Dermis microvascular lymphatic vessel endothelial cell (primary cell): ENCODE measurements around the gene DAB2IP. TPM values are rescaled to one million over a fixed set of nuclear protein-coding genes. Genes with fewer than 3 reads are reported as not detected.

ENCODE experiments used
- DNase-seq, 2 donors: peaks; one replicate each; pipeline versions ENCODE4 v3.0.0 to v3.0.0-alpha.2; 2010; ENCODE audit warnings: low read depth in 2 of 2
- total RNA-seq: library from RNA; depleted of rRNA; stranded (reverse); fragments of >200 nt; gene quantifications from 2 replicates; pipeline ENCODE4 v1.2.1, GENCODE V29; 2014

Gene DAB2IP
- total RNA-seq, 1 donor from 2014 or later = 15.3 TPM

DNA sequence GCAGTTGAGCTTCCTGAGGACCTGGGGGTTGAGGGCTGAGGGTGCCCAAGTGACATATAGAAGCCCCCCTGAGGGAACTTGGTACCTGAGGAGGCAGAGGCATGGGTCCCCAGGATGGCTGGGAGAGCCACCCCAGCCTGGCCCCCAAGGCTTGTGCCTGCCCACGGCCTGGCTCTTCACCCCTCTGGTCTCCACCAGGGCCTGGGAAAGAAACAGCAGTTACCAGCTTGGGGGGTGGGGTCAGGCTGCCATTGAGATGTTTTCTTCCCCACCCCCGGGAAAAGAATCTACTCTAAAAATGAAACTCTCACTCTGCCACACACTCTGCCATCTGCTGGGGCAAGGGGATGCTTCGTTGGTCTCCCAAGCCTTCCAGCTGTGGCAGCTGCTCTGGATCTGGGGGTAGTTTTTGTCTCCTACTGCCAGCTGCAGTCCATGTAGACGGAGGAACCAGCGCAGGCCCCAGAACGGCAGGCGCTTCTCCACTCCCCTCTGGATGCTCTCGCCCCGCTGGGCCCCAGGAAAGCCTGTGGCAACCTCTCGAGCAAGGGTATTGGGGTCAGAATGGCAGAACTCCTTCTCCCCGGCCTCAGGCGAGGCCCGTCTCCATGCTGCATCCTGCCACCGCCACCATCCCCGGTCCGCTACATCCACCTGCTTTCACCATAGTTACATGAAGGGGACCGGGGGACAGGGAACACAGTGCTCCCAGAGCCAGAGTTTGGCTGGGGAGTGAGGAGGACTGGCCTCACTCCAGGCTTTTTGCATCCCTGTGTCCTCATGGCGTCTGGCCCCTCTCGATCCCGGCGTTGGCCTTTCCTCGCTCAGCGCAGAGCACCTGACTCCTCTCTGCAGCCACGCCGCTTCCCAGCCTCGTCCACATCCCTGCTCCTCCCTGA lies 123.5 kb downstream of the DAB2IP start:
- DNase-seq = no peak

DNA sequence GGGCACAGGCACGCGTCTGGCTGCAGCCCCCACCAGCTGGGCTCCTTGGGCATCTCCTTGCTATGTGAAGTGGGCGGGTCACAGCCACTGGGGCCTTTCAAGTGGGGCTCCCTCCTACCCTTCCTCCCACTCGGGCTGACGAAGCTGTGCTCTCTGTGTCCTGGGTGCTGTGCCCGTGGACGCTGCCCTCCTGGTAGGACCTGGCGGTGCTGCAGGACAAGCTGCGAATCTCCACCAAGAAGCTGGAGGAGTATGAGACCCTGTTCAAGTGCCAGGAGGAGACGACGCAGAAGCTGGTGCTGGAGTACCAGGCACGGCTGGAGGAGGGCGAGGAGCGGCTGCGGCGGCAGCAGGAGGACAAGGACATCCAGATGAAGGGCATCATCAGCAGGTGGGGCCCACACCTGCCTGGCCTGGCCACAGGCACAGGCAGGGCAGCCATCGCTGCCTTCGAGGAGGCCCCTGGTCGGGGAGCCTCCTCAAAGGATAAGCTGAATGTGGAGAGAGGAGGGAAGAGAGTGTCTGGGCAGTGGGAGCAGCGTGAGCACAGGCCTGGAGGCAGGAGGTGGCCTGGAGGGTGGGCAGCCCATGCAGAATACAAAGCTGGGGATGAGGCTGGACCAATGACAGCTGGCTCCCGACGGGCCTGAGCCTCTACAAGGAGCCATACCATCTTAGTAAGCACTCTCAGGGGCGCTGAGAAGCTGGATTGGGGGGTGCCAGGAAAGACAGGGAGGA lies 124.7 kb downstream of the DAB2IP start:
- no peak for DNase-seq

DNA sequence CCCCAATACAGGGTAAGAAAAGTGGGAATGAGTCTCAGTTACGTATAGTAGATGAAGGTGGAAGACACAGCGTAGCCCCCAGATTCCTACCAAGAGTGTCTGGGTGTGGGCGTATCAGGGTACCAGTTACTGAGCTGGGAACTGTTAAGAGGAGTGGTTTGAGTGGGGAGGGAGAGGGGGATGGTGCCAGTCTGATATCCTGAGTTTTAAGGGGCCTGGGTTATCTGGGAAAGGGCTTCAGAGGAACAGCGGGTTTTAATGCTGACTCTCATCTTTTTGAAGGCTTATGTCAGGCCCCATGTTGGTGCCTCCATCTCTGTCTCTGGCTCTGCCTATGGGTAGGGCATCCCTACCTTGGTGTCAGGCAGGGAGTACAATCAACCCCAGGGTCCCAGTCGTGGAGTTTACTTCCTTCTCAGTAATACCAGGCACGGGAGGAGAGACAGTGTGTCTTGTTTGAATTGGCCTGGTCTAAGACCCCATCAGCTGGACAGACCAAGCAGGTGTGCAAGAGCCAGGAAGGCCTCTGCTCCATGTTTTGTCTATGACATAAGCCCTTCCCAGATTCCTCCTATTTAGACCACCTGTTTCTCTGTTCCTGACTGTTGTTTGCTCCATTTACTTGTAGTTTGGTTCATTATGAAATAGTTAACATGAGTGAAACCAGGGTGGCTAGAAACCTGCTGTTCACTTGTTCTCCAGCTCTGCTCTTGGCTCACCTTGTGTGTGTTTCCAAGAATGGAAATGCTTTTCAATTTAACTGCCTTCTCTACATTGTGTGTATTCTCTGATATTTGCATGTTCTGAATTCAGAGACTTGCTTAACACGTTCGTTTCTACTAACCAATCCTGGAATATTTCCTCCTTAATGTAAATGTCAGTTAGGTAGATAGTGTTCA lies 125.6 kb downstream of the DAB2IP start:
- DNase-seq = no peak

DNA sequence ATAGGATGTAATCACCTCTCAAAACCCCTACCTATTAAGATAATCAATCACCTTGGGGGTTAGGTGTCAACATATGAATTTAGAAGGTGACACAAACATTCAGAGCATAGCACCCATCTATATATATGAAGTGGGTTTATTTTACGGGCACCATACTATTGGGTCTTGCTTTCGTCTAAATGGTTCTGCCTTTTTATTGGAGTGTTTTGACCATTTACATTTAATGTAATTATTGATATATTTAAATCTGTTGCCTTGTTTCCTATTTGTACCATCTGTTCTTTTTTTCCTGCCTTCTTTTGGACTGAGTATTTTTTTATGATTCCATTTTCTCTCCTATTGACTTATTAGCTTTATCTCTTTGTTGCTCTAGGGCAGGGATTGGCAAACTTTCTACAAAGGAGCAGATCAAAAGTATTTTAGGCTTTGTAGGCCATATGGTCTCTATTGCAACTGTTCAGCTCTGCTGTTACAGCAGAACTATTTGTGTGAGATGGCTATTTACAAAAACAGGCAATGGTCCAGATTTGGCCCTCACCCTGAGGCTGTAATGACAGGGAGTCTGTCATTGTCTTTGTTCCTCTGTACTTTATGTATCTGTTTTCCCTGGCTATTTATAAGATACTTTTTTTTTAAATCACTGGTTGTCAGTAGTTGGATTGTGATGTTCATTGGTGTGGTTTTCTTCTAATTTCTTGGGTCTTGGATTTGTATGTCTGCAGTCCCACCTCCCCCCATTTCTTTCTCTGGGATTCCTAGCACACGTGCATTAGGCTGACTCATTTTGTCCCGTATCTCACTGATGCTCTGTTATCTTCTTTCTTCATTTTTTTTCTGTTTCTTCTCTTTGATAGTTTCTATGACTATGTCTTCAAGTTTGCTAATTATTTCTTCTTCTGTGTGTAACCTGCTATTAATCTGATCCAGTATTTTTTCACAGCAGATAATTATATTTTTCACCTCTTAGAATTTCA lies 127.1 kb downstream of the DAB2IP start:
- peak; percentile 50 to 65 for DNase-seq

DNA sequence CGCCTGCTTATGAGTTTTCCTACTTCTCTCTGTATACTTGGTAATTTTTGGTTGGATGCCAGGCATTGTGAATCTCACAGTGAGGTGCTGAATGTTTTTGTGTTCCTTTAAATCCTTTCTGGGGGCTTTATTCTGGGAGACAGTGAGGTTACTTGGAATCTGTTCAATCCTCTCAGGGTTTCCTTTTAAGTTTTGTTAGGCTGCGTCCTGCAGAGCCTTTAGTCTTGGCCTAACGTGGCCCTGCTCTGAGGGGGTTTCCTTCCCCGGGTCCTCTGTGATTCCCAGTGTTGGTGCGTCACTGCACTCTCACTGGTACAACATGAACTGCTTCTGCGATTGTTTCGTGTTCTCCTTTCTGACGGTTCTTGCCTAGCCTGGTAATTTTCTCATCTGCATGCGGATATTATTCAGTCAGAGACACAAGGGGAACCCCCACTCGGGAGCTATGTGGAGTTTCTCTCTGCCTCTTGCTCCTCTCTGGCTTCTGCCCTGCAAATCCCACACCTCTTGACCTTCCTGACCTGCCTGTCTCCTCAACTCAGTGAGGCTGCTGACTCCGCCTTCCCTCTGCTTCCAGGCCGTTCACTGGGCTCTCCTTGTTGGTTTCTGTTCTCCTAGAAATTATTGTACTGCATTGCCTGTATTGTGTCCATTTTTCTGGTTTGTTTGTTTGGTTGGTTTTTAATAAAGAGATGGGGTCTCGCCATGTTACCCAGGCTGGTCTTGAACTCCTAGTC lies 128.1 kb downstream of the DAB2IP start:
- DNase-seq = peak in 1 of 2 donors; percentile 90

DNA sequence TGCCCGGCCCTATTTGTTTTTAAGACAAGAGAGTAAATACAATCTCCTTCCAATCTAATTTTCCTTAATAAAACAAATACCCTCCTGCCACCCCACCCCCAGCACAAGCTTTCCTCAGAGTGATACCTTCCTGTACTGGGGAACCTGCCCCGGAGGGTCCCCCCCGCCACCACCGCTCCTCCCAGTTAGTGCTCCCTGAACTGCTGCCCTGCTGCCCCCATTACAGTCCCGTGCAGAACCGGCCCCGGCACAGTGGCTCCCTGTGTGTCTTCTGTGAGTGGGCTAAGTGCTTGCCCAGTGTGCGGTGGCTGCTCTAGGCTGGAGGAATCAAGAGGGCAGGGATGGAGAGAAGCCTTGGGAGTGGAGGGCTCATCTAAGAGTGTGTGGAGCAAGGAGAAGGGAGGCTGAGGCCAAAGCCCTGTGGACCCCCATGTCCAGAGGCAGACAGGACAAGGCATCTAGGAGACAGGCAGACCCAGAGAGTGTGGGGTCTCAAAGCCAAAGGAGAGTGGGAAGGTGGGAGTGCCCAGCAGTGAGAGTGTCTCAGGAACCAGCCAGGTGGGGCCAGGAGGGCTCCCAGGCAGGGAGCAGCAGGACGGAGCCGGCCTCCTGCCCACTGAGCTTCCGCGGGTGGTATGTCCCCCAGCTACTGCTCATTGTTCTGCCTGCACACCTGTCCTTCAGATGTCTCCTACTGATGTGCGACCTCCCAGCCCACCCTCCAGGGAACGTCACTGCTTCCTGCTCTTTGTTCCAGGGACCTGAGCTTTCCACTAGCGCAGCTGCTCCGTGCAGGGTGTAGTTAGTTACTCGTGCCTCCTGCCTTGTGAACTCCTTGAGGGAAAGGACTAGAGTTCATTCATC lies 129.0 kb downstream of the DAB2IP start:
- DNase-seq = no peak

DNA sequence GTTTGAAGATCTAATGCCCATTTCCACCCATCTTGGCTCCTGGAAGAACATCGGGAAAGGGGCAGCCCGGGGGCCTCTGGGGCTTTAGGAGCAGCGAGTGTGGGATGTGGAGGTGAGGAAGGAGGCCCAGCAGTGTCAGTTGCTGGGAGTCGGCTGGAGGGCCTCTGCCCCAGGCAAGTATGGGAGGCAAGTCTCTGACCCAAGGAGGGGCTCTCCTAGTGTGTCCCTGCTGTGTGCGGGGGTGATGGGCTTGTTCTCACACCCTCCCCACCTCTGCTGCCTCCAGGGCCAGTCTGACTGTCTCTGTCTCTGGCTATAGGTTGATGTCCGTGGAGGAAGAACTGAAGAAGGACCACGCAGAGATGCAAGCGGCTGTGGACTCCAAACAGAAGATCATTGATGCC lies 129.7 kb downstream of the DAB2IP start:
- no peak for DNase-seq

DNA sequence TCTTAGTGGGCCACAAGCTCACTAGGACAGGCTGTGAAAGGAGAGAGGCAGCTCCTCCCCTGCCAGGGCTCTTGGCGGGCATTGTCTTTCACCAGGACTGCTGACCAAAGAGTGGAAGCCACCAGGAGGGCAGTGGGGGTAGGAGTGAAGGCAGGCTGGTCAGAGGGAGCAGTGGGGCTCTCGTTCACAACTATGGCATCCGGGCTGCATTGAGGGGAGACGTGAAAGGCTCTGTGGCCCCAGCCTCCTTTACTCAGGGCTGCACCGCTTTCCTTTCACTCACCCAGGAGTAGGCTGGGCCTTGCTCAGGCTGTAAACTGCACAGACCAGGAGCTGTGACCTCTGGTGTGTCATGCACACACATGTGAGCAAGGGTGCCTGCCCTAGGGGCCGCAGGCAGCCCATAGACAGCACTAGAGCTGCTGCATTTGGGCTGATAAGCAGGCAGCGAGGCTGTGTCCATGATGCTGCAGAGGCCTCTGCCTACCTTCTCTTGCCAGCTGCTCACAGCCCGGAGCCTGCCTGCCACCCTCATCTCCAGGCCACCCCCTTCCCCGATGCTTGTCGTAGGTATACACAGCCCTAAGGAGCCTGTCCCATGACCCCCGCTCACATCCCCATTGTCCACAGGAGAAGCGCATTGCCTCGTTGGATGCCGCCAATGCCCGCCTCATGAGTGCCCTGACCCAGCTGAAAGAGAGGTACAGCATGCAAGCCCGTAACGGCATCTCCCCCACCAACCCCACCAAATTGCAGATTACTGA lies 130.4 kb downstream of the DAB2IP start:
- DNase-seq = no peak

DNA sequence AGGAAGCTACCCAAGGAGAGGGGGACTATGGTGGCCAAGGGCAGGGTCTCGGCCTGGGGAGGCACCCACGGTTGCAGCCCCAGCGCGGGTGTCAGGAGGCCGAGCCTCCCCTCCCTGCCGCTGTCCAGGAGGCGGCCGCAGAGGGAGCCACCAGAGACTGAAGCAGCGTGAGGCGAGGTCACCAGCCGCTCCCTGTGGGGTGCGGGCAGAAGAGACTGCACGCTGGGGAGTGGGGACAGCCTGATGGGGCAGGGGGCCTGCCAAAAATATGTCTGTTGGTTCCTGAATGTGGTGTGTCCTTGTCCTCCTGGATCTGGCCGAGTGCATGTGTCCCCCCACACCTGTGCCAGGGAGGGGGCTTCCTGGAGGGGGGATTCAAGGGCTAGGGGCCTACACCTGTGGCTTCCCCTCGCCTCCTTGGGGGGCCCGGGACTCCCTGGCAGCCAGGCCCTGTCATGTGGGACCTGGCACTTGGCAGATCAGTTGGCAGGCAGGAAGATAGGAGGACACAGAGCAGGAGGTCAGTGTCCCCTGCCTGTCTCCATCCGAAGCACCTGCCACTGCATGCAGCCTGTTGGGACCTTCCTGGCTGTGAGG lies 131.2 kb downstream of the DAB2IP start:
- no peak for DNase-seq

DNA sequence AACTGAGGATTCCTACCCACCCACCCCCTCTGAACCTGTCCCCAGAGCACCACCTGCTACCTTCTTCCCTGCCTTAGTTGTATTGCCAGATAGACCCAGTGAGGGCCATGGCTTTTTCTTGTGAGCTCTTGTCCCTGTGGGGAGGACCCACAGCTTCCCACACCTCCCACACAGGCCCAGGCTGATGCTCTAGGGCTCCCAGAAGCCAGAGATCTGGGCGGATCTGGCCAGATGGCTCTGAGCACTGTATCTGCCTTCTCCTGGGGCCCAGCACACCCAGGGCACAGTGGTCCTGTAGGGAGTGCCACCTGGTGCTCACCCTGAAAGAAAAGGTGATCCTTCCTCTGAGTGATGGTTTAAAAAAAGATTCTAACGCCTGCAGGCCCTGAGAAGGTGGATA lies 131.7 kb downstream of the DAB2IP start:
- DNase-seq = no peak

DNA sequence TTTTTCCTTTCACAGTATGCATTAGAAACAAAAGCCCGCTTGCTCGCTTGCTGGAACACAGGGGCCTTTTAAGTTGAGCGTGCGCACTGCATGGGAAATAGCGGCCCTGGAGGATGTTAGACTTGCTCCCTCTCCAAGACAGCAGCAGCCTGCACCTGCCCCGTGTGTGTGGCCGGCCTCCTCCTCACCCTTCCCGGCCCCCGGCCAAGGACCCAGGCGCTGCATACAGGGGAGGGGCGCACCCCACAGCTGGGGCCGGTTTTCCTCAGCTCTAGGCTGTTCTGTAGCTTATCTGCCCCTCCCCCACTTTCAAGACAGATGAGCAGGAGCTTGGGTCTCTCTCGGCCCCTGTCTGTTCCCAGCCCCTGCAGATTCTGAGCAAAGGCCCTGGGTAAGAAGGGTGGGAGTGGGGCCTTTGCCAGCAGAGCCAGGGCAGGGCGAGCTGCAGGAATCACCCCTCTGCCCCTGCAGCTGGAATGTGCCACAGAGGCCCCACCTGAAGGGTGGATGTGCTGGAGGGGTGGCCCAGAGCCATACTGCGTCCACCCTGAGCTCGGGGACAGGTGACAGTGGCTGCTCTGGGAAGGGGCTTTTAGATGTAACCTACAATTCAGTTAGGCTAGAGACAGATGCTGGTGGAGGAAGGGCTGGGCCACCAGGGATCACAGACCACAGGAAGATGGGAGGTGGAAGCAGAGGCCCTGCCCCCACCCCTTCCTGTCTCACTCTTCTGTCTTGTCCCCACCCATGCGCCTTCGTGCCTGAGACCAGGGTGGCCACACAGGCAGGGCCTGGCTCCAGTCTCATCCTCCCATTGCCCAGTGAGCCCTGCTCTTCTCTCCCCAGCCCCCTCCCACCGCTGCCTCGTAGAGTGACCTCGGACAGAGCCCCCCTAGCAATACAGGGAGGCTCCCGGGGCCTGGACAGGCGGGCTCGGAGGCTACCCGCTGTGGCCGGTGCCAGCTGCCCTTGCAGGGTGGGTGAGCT lies 132.4 kb downstream of the DAB2IP start:
- DNase-seq = no peak

DNA sequence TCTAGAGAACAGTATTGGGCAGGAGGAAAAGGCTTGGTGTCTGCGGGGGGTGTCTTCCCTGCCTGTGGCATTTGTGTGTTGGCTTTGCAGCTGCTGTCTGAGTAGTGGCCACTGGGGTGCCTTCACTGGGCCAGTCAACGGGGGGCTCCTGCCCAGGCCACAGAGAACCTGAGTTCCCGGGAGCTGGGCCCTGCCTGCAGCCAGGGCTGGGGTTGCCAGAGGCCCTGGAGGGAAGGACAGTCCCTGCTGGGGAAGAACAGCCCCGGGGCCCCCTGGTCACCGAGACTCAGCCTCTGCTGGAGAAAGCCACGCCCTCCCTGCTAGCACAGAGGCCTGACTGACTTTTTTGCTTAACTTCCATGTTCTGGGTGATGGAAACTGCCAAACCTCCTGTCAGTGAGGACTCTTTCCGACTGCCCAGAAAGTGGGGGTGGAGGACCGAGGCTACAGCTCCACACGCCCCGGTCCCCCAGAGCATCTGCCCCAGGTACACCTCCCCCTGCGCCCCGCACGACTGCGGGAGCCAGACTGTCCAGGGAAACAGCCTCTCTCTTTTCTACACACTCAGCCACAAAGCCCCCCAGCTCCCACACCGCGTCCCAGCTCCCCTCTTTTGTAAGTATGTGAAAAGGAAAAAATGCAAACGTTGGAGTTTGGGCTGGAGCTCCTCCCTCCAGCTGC lies 133.4 kb downstream of the DAB2IP start:
- DNase-seq = no peak

DNA sequence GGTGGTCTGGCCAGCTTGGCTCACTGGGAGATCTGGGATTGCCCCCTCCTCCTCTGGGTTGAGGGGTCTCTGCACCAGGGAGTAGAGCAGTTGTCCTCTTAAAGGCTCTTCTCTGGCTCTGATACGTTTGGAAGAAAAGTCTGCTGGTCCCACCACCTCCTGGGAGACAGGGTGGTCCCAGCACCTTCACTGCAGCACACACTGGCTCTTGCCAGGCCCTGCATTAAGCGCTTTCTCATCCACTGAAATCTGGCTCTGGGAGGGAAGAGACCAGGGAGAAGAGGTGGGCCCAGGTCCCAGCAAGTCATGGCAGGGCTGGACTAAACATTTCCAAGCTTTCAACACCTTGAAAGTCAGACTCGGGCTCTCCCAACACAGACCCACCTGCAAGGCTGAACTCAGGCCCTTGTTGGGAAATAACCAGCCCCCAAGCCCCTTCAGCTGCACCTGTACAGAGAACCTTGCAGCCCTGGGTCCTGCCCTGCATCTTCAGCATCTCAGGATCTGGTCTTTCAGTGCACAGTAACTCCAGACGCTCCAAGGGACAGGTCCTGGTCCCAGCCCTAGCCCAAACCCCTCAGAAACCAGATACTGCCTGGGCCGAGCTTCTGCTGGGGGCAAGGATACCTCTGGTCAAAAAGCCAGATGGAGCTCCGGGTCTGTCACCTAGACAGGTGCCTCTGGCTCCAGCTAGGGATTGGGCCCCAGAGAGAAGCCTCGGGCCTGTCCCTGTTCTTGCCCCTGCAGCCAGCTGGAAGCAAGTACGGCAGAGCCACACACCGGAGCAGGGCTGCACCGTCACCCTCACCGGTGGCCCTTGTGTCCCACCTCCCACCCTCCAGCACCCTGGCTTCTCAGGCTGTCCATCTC lies 134.5 kb downstream of the DAB2IP start:
- no peak for DNase-seq

DNA sequence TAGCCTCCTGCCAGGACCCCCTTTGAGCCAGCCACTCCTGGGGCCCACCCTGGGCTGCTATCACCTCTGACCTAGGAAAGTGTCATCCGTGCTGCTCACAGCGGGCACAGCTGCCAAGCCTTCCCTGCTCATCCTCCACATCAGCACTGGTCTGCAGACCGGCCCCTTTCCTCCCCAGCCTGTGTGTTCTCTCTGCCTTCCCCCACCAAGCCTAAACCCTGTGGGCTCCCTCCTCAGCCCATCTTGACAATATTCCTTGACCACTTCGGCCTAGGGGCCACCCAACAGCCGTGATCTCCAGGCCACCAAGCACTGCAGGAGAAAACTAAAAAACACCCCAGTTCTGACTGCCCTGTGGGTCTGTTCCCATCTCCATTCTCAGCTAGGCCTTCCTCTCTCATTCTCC lies 135.1 kb downstream of the DAB2IP start:
- DNase-seq = no peak

DNA sequence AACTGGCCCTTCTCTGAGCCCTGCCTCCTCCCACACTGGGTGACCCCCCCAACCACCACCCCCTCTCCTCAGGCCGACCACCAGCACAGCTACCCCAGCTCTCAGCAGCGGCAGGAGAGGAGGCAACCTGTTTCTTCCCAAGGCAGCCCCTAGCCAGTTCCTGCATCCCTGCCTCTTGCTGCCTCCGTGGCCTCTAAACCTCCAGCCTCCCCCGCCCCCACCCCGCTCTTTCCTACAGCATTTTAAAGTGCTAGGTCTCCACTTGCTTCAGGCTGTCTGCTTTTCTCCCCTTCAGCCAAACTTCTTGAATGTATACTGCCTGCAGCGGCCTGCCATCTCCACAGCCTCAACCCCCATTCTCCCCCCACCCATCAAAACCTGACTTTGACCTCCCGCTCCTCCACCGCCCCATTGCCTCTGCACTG lies 135.6 kb downstream of the DAB2IP start:
- no peak for DNase-seq
